IPS-18c (cell line): ENCODE results near the gene ANO3.
"Not testable (repeated sequence)": the region's sequence is repeated elsewhere in the genome, so short reads cannot be mapped to it uniquely, and the experiment has no call there.

Source experiments
- H3K4me3 ChIP-seq: 2 replicates; pipeline ENCODE4 v1.7.0; 2013; ENCODE audit warnings: low read depth, mild to moderate bottlenecking, low read length, moderate library complexity; ENCODE audit not compliant: insufficient read depth
- H3K9me3 ChIP-seq: one replicate; pipeline ENCODE4 v1.6.1; 2013; ENCODE audit warnings: mild to moderate bottlenecking, low read length, moderate library complexity; ENCODE audit not compliant: control insufficient read depth, insufficient read depth

Gene ANO3

DNA sequence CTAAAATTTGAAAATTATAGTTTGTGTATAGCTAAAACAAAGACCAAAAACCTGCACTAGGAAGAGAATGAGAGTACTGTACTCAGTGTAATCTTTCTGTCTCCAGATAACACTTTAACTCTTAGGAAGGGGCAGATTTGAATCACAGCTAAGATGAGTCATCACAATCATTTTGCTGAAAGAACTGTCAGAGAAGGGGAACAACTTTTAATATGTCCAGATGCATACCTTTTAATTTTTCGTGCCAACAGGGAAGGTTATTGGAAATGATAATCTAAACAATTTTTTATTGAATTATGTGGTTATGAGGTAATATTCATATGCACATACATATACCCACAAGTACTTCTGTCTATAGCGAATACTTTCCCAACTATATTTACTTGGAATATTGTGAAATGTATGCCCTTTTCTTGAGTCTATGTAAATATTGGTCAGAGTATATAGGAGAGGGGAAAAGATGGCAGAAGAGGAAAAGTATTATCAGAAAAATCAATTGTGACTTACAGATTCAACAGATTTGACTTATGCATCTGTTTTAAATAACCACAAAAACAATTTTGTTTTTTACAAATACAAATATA, 291.2 kb downstream of the ANO3 start:
- H3K4me3 ChIP-seq = no peak overlapping the region

GRCh38 chr11:26626346-26626745, 294.4 kb downstream of the ANO3 start:
- H3K9me3 ChIP-seq = no peaks in the 10 kb centered on the region

More for the DNA sequence above, 291.2 kb downstream of the ANO3 start:
- H3K9me3 ChIP-seq = no peaks in the 10 kb centered on the region

GRCh38 chr11:26632691-26633159, 300.8 kb downstream of the ANO3 start:
- H3K4me3 ChIP-seq = no peak overlapping the region
- H3K9me3 ChIP-seq = no peaks in the 10 kb centered on the region

More at GRCh38 chr11:26626346-26626745, 294.4 kb downstream of the ANO3 start:
- no peak overlapping the region for H3K4me3 ChIP-seq

DNA sequence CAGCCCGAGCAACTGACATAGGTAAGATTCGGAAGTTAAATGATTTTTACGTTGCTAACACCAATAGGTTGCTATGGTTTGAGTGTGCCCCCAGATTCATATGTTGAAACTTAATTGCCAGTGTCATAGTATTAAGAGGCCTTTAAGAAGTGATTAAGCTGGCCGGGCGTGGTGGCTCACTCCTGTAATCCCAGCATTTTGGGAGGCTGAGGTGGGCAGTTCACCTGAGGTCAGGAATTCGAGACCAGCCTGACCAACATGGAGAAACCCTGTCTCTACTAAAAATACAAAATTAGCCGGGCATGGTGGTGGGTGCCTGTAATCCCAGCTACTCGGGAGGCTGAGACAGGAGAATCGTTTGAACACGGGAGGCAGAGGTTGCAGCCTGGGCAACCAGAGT, 311.4 kb downstream of the ANO3 start:
- not testable (repeated sequence) for H3K4me3 ChIP-seq

GRCh38 chr11:26649884-26650283, 318.0 kb downstream of the ANO3 start:
- no peaks in the 10 kb centered on the region for H3K9me3 ChIP-seq
- no peak overlapping the region for H3K4me3 ChIP-seq

More for the DNA sequence above, 311.4 kb downstream of the ANO3 start:
- not testable (repeated sequence) for H3K9me3 ChIP-seq

GRCh38 chr11:26651916-26652315, 320.0 kb downstream of the ANO3 start:
- H3K9me3 ChIP-seq = no peaks in the 10 kb centered on the region
- no peak overlapping the region for H3K4me3 ChIP-seq

DNA sequence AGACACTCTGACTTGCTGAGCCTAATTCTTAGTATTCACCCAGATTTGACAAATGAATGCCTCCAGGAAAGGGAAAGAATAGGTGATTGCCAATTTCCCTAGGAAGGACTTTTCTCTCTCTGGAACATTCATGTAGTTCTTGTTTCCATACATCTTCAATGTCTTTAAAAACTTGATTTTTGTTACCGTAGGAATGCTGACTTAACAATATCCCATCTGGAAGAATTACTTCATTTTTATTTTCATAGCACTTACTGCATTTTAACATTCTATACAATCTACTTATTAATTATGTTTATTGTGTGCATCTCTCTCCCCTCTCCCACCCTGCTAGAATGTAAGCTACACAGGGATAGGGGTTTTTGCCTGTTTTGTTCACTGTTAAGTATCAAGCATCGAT, 323.4 kb downstream of the ANO3 start:
- no peak overlapping the region for H3K4me3 ChIP-seq

DNA sequence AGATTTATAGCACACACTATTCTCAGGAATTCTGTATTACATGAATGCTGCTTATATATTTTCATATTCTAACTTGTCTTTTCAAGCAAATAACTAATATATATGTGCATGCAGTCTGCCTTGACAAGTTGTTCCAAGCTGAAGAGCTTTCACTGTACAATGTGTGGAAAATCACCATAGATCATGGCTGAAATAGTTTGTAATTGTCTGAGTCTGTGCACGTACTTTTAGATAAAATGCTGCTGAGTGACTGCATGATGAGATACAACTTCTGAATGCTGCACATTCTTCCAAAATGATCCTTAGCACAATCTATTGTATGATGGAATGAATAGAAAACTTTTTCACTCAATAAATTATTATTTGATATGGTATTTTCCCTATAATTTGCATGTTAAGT, 331.0 kb downstream of the ANO3 start:
- H3K9me3 ChIP-seq = no peaks in the 10 kb centered on the region
- no peak overlapping the region for H3K4me3 ChIP-seq

More for the DNA sequence above, 323.4 kb downstream of the ANO3 start:
- H3K9me3 ChIP-seq = no peaks in the 10 kb centered on the region

DNA sequence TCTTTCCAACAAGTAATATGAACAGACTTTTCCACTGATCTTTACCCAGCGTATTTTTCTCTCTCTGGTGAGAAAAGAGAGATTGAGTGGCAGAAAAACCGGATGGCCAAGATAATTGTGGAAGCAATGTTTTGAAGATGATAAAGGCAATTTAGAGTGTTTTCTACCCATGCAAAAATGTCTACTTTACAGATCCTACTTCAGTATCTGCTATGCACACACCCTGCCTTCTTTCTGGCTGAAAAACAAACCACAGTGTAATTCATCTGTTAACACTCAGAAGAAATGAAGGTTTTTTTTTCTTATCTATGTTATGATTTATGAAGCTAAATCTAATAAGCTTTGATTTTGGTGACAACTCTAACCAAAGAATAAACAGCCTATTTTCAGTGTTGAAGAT, 333.1 kb downstream of the ANO3 start:
- H3K9me3 ChIP-seq = no peaks in the 10 kb centered on the region
- H3K4me3 ChIP-seq = no peak overlapping the region

DNA sequence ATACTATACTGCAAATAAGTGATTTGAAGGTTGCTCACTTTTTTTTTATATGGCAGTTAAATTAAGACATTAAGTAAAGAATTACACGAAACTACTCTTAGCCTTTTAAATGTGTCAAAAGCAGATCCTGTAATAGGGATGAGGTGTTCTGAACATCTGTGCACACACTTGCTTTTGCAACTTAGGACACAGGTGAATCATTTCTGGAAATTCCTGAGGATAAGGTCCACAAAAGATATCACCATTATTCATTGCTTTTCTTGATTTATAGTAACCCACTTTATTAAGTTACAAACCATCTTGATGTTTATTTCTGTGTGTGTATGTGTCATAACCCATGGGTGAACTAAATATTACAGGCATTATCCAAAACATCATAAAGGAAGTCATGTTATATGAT, 334.0 kb downstream of the ANO3 start:
- no peaks in the 10 kb centered on the region for H3K9me3 ChIP-seq
- no peak overlapping the region for H3K4me3 ChIP-seq

DNA sequence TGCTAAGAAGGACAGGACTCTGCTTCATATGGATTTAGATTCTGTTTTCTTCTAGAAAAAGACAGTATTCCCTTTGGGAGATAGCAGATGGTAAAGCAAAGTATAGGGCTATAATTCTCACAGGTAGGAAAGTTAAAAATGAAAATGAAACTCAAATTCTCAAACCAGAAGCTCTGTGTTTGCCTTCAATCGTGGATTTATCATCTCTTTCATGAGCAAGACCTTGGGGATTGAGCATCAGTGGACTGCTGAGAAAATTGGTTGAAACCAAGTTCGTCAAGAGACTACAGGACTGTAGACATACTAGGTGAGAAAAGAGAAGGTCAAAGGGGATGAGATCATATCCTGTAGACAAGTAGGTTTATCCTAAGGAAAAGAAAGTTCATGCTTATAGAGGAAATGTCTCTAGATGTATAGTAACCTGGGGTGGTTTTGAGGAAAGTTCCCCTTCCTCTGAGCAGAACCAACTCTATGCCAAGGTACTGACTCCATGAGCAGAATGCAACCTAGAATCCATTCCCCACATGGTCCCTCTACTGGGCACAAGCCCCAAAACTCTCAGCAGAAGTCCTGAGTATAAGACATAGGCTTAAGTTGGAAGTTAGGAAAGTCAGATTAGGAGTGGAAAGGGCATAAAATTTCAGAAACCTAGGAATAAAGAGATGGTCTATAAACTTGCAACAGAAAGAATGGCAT, 343.5 kb downstream of the ANO3 start:
- Histone ChIP-seq H3K4me3 (no peak overlapping the region), H3K9me3 (no peaks in the 10 kb centered on the region)

DNA sequence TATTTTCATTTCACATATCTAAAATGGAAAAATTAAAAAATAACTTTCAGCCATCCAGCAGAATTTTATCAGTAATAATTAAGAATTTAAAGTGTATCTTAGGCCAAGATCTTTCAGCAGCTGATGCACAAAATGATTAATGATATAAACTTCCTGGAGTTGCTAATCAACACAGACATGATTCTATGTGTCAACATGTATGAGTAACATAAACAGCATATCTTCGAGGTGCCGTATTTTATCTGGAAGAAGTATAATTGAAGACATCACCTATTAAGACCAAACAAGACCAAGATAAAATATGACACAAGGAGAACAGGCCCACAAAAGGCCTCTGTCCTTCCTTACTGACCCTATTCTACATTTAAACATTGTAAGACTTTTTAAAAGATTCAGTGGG, 344.7 kb downstream of the ANO3 start:
- H3K4me3 ChIP-seq = no peak overlapping the region

GRCh38 chr11:26677566-26677965, 345.6 kb downstream of the ANO3 start:
- H3K4me3 ChIP-seq = no peak overlapping the region
- H3K9me3 ChIP-seq = no peaks in the 10 kb centered on the region

More for the DNA sequence above, 344.7 kb downstream of the ANO3 start:
- no peaks in the 10 kb centered on the region for H3K9me3 ChIP-seq

DNA sequence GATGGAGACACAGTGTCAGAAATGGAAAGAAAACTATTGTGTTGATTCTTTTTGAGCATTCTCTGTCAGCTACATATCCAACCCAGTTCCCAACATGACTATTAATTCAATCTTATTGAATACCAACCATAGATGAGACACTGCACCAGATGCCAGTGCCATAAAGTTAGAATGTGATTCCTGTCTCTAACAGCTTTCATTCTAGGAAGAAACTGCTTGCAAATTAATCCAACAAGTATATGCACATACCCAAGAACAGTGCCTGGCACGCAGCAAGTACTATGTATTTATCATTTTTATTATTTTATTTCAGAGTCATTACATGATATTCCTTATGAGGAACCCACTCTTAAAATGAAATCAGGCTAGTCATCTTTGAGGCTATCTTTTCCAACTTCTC, 355.4 kb downstream of the ANO3 start:
- Histone ChIP-seq H3K4me3 (no peak overlapping the region), H3K9me3 (no peaks in the 10 kb centered on the region)

- no peak overlapping the region for H3K4me3 ChIP-seq
- no peaks in the 10 kb centered on the region for H3K9me3 ChIP-seq
Measured at GRCh38 chr11:26688701-26689100, 356.8 kb downstream of the ANO3 start.

- no peaks in the 10 kb centered on the region for H3K9me3 ChIP-seq
- no peak overlapping the region for H3K4me3 ChIP-seq
Measured at GRCh38 chr11:26696330-26696729, 364.4 kb downstream of the ANO3 start.

DNA sequence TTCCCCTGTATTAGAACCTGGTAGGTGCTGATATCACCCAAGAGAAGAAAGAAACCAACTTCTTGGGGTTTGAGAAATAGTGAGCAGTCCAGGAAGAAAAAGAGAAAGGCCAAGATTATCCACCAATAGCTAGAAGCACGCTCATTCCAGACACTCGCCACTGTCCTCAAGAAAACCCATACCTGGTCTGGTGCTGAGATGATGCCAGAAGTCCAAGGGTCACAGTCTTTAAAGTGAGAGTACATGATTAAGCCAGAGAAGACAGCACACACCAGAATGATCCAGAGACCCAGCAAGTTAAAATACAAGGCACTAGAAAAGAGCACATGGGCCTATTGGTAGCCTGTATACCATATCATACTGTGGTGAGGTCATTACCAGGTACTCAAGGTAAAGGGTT, 366.3 kb downstream of the ANO3 start:
- Histone ChIP-seq H3K9me3 (no peaks in the 10 kb centered on the region), H3K4me3 (no peak overlapping the region)

DNA sequence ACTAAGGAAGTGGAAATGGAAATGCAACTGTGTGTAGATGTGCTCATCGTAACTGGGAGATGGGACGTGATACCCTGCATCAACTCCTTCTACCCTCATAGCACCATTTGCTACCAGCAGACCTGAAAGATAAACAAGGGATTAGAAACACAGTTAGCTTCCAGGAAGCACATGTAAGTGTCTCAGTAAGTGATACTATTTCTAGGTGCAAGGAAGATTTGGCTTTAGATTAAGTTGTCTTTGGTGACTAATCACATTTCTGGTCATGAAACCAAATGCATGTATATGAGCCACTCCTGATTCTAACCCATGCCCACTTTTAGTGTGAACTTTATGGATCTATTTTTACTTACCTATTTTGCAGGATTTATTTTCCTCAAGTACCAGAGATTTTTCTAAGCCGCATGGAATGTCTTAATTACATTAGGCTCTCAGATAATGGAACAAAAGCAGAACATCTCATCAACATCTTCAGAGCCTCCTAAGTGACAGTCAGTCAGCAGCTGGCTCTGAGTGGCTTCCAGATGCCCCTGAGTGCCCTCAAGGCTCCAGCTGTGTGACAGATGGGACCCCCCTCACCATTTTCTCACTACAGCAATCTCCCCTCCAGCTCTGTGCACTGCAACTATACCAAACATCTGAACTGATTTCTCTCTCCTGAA, 368.8 kb downstream of the ANO3 start:
- Histone ChIP-seq H3K9me3 (no peaks in the 10 kb centered on the region), H3K4me3 (no peak overlapping the region)
